GM12878 (cell line): ENCODE data around the gene CAVIN2. TPM values are rescaled to one million over a fixed set of nuclear protein-coding genes. Genes with fewer than 3 reads are reported as not detected.
A peak's percentile ranks its signal among the peaks of the same experiment; 100 is the strongest.

Source experiments
- ATAC-seq: fragments of 200-7000 bp; cut with Tn5 transposase; 3 replicates; pipeline ENCODE4 v1.9.1; 2020; ENCODE audit warnings: mild to moderate bottlenecking, moderate library complexity
- BruUV-seq: library from RNA; stranded (reverse); fragments of 400-500 nt; replicated peaks from 2 replicates; lab custom pipeline; 2021; lab: Mats Ljungman, UMichigan
- CTCF ChIA-PET: fragments of 300-600 bp; sonication (Branson Sonifier 250); formaldehyde crosslinking; extraction: SDS; loops from one replicate; lab custom pipeline; 2021; ENCODE audit warnings: inconsistent platforms; lab: Yijun Ruan, JAX
- POLR2A ChIA-PET: fragments of 350-600 bp; formaldehyde crosslinking; extraction: SDS; loops from one replicate; lab custom pipeline; 2021; ENCODE audit warnings: inconsistent platforms; lab: Charles Lee
- RAD21 ChIA-PET: fragments of 300-600 bp; sonication (Branson Sonifier 250); formaldehyde crosslinking; loops from one replicate; lab custom pipeline; 2023; ENCODE audit warnings: antibody characterized with exemption; ENCODE audit not compliant: unreplicated experiment; lab: Charles Lee
- SMC1A ChIA-PET: fragments of 300-600 bp; sonication (Branson Sonifier 250); formaldehyde crosslinking; loops from one replicate; lab custom pipeline; 2023; ENCODE audit not compliant: unreplicated experiment, uncharacterized antibody; lab: Charles Lee
- DNase-seq: peaks from one replicate; pipeline ENCODE4 v3.0.0-alpha.2; 2011; ENCODE audit warnings: low read depth, low spot score
- FAIRE-seq: peaks from 3 replicates; lab custom pipeline; 2011; peaks lifted over from hg19 to GRCh38; lab: Jason Lieb, UNC
- H2AFZ ChIP-seq: 2 replicates; pipeline ENCODE4 v1.6.0; 2011; ENCODE audit warnings: low read depth, low read length, control low read depth; ENCODE audit not compliant: control insufficient read depth
- H3K27ac ChIP-seq: 2 replicates; pipeline ENCODE4 v1.5.1; 2011; ENCODE audit warnings: control low read depth; ENCODE audit not compliant: control insufficient read depth, insufficient read depth
- H3K27me3 ChIP-seq, 2 experiments: replicated peaks in 1 of 2; 2 replicates each; pipeline versions ENCODE4 v1.6.0 to v1.6.1; 2011; ENCODE audit warnings: low read length in 1 of 2; ENCODE audit not compliant: control insufficient read depth in 2 of 2, insufficient read depth in 2 of 2
- H3K36me3 ChIP-seq, 2 experiments: 2 replicates each; pipeline ENCODE4 v1.5.1; 2011; ENCODE audit warnings: low read length in 1 of 2; ENCODE audit not compliant: control insufficient read depth in 2 of 2, insufficient read depth in 2 of 2
- H3K4me1 ChIP-seq: 2 replicates; pipeline ENCODE4 v1.6.1; 2011; ENCODE audit warnings: mild to moderate bottlenecking, low read length, moderate library complexity, mixed read lengths; ENCODE audit not compliant: control insufficient read depth, insufficient read depth
- H3K4me2 ChIP-seq: 2 replicates; pipeline ENCODE4 v1.6.0; 2011; ENCODE audit warnings: control low read depth; ENCODE audit not compliant: control insufficient read depth, insufficient read depth
- H3K4me3 ChIP-seq: fragments of 200-600 bp; sonication (generic); 2 replicates; pipeline ENCODE4 v1.5.1; 2016
- H3K79me2 ChIP-seq: 2 replicates; pipeline ENCODE4 v1.6.0; 2011; ENCODE audit warnings: low read length; ENCODE audit not compliant: control insufficient read depth, insufficient read depth
- H3K9ac ChIP-seq: 2 replicates; pipeline ENCODE4 v1.8.0; 2011; ENCODE audit warnings: low read length, control low read depth, mixed read lengths; ENCODE audit not compliant: control insufficient read depth, insufficient read depth
- H3K9me3 ChIP-seq: replicated peaks from 3 replicates; pipeline ENCODE4 v1.5.1; 2011; ENCODE audit warnings: mild to moderate bottlenecking, low read length; ENCODE audit not compliant: control insufficient read depth, insufficient read depth
- H4K20me1 ChIP-seq: 2 replicates; pipeline ENCODE4 v1.6.0; 2011; ENCODE audit not compliant: control insufficient read depth, insufficient read depth
- ASH2L ChIP-seq: fragments of 300-600, 200-600 bp; sonication (generic); IDR thresholded peaks from 2 replicates; pipeline ENCODE4 v1.6.1; 2017; ENCODE audit warnings: low read depth, mild to moderate bottlenecking, borderline replicate concordance
- JUNB ChIP-seq: IDR thresholded peaks from 2 replicates; pipeline ENCODE4 v1.6.1; 2016; ENCODE audit warnings: antibody characterized with exemption, mild to moderate bottlenecking
- KDM1A ChIP-seq: fragments of 200-600 bp; sonication (generic); IDR thresholded peaks from 2 replicates; pipeline ENCODE4 v1.6.1; 2016; ENCODE audit warnings: borderline replicate concordance
- MEF2B ChIP-seq: fragments of 450-650 bp; IDR thresholded peaks from 2 replicates; pipeline ENCODE4 v1.6.1; 2018; ENCODE audit warnings: mild to moderate bottlenecking, moderate library complexity; ENCODE audit not compliant: partially characterized antibody, poor library complexity, severe bottlenecking
- MTA2 ChIP-seq: fragments of 450-650 bp; IDR thresholded peaks from 2 replicates; pipeline ENCODE4 v1.6.1; 2016; ENCODE audit warnings: low read depth, mild to moderate bottlenecking, moderate library complexity
- NFYA ChIP-seq: IDR thresholded peaks from 2 replicates; pipeline ENCODE4 v1.6.1; 2011; ENCODE audit warnings: low read depth, mild to moderate bottlenecking, low read length, improper control_type of control experiment, borderline replicate concordance
- PAX5 ChIP-seq: IDR thresholded peaks from 2 replicates; pipeline ENCODE4 v1.6.1; 2011; ENCODE audit warnings: low read depth, low read length, borderline replicate concordance
- SIX5 ChIP-seq: IDR thresholded peaks from 2 replicates; pipeline ENCODE4 v1.6.1; 2011; ENCODE audit warnings: mild to moderate bottlenecking, low read depth, low read length, moderate library complexity; ENCODE audit not compliant: severe bottlenecking
- ZNF24 ChIP-seq: fragments of 450-650 bp; IDR thresholded peaks from 2 replicates; pipeline ENCODE4 v1.6.1; 2017; ENCODE audit warnings: antibody characterized with exemption, mild to moderate bottlenecking
- whole genome bisulfite sequencing: methylation state at CpG from one replicate; pipeline ENCODE4 v1.1.6; 2016; ENCODE audit warnings: low lambda C conversion rate; ENCODE audit not compliant: insufficient replicate concordance, insufficient coverage; ENCODE audit errors: missing lambda C conversion rate; 5-methylcytosine and 5-hydroxymethylcytosine counted together
- in situ Hi-C: fragments of 300-500 bp; cut with MboI; formaldehyde crosslinking; loops from 9 replicates; pipeline ENCODE4 v1.14.3; 2018; ENCODE audit warnings: mixed read lengths
- intact Hi-C: fragments of 100-400 bp; cut with micrococcal nuclease; formaldehyde crosslinking; loops from one replicate; pipeline ENCODE4 v1.14.2; 2022; ENCODE audit not compliant: unreplicated experiment
- polyA plus RNA-seq, 11 experiments: library from polyadenylated mRNA; depleted of rRNA in 4 of 11; unstranded in 6 of 11; stranded (reverse) in 5 of 11; fragments of >200 nt; fragmentation: Nextera tagmentation in 4 of 11; fragmentation: Illumina TruSeq in 1 of 11; extraction: Ambion mirVana in 4 of 11; extraction: Trizol in 1 of 11; gene quantifications; 1 replicate in 1 of 11; 2 replicates in 10 of 11; pipeline versions ENCODE4 v1.2.1 to v1.2.3, GENCODE V29; 2011 to 2016; ENCODE audit warnings: inconsistent platforms in 2 of 11, missing spikeins in 2 of 11, low read depth in 1 of 11
- total RNA-seq, 4 experiments: library from RNA; depleted of rRNA in 3 of 4; stranded (reverse); fragments of >200 nt in 3 of 4; fragmentation: Illumina TruSeq in 1 of 4; extraction: Trizol in 1 of 4; gene quantifications; 2 replicates each; pipeline versions ENCODE4 v1.2.1 to v1.2.3, GENCODE V29; 2013 to 2021
- TF ChIP-seq, protein P1 (sequence below): IDR thresholded peaks from 2 replicates; pipeline ENCODE4 v1.6.1; 2012; ENCODE audit warnings: low read depth, low read length, improper control_type of control experiment

CAVIN2 gene
- total and polyA plus RNA-seq, 10 of the 15 experiments (the other 5 are each of a cell fraction or from before 2014, with no cell fraction given), result not detected

DNA sequence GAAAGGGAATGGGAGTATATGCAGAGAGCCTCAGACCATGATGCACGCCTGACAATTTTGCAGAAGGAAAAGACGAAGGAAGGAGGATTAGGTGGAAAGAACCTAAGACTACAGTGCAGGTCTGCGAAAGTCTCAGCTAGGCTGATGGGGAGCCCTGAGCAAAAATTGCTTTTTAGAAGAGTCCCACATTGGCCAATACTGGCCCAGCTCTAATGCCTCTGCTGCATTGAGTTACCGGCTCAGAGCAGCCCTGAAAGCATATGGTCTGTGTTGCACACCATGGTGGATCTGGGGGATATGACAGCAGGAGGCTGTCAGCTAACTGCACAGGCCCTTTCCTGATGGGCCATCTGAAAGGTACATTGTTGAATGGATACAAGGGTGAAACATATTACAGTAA is 48.3 kb upstream of the CAVIN2 start (continued):
- TF ChIP-seq KDM1A, result no peak

DNA sequence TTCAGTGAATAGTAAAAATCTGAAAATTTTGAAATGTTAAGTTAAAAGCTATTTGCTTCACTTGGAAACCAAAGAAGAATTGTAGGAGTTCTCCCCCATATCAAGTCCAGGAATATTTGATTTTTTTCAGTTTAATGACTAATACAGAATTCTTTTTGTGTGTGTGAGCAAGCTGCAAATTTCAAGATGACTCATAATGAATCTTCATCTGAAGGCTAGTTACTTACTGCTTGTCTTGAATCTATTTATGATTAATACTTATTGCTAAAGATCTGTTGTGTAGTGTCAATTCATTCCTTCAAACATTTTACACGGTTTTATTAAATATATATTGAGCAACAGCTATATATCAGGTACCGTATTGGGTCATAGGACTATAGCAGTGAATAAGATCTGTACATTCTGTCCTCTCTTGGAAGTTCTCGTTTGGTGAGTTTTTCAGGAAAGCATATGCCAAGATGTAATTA is 47.8 kb upstream of the CAVIN2 start:
- SMC1A ChIA-PET, result interaction anchor here (0.6 to 3.0 kb wide), 4 partner anchors 11 to 268 kb away, joined by 3 to 11 read pairs (median 4); no protein-coding TSS in a partner anchor
- H4K20me1 ChIP-seq, result no peaks in the 10 kb centered on the region
- intact Hi-C loops, result no loop called here
- H3K4me1 ChIP-seq, result no peaks in the 10 kb centered on the region
- POLR2A ChIA-PET, result interaction anchor here (0.8 kb wide), 1 partner anchor 38 kb away, joined by 3 read pairs; no protein-coding TSS in a partner anchor
- H3K27ac ChIP-seq, result no peak overlapping the region
- RAD21 ChIA-PET, result no interaction called here
- no peak for FAIRE-seq
- TF ChIP-seq SIX5 (no peak), JUNB (0 out of 2 replicates have a peak, but pooled peaks have one; percentile 19), MEF2B (no peak), ASH2L (no peak), PAX5 (no peak), ZNF24 (peak; percentile 59; the same call in 1 of the 2 replicates), NFYA (no peak), MTA2 (0 out of 2 replicates have a peak, but pooled peaks have one; percentile 20)
- TF ChIP-seq, protein P1, sequence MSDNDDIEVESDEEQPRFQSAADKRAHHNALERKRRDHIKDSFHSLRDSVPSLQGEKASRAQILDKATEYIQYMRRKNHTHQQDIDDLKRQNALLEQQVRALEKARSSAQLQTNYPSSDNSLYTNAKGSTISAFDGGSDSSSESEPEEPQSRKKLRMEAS, result no peak
- TF ChIP-seq, all 136 proteins: peak for 3
- Histone ChIP-seq H3K9ac (no peak overlapping the region), H3K36me3 (no peaks in the 10 kb centered on the region), H3K27me3 (no peaks in the 10 kb centered on the region), H3K4me2 (no peak overlapping the region), H3K79me2 (no peaks in the 10 kb centered on the region), H3K9me3 (no peaks in the 10 kb centered on the region), H2AFZ (no peak overlapping the region), H3K4me3 (no peak overlapping the region)
- CTCF ChIA-PET, result no interaction called here
- in situ Hi-C loops, result no loop called here
- no TSS peak for BruUV-seq
- 29% methylated on average over 3 of the region's 3 CpGs for WGBS
- DNase-seq, result no peak
- ATAC-seq, result peak; percentile 50; the same call in 2 of the 3 replicates
